C4-2B (cell line): Measurements from ENCODE around the gene BCL11B.
"Not testable (repeated sequence)": the region's sequence is repeated elsewhere in the genome, so short reads cannot be mapped to it uniquely, and the experiment has no call there.

Experiments
- H3K27ac ChIP-seq: fragments of 450-650 bp; 2 replicates; pipeline ENCODE4 v1.5.1; 2017
- CTCF ChIP-seq: fragments of 450-650 bp; conservative IDR thresholded peaks from 2 replicates; pipeline ENCODE4 v1.5.1; 2017; ENCODE audit warnings: mild to moderate bottlenecking
- ZFX ChIP-seq: fragments of 450-650 bp; IDR thresholded peaks from 2 replicates; pipeline ENCODE4 v1.6.1; 2017

Gene BCL11B

GRCh38 chr14:99229654-99230207, 42.3 kb downstream of the BCL11B start:
- H3K27ac ChIP-seq = no peak overlapping the region
- TF ChIP-seq CTCF = no peak
- TF ChIP-seq ZFX = no peak

- not testable (repeated sequence) for H3K27ac ChIP-seq
Observed at GRCh38 chr14:99228760-99229159, 43.2 kb downstream of the BCL11B start.

- H3K27ac ChIP-seq = peak overlapping the region; percentile 63
- TF ChIP-seq CTCF (no peak), ZFX (no peak)
Observed at GRCh38 chr14:99226687-99227086, 45.3 kb downstream of the BCL11B start.

GRCh38 chr14:99225436-99226203, 46.4 kb downstream of the BCL11B start:
- peak overlapping the region; percentile 63 for H3K27ac ChIP-seq
- TF ChIP-seq CTCF = no peak
- no peak for TF ChIP-seq ZFX

GRCh38 chr14:99224948-99225347, 47.0 kb downstream of the BCL11B start:
- no peak for TF ChIP-seq ZFX
- TF ChIP-seq CTCF = no peak
- no peak overlapping the region for H3K27ac ChIP-seq

- H3K27ac ChIP-seq = no peak overlapping the region
- no peak for TF ChIP-seq CTCF
- no peak for TF ChIP-seq ZFX
Observed at GRCh38 chr14:99224116-99224910, 47.7 kb downstream of the BCL11B start.

- TF ChIP-seq CTCF (no peak), ZFX (no peak)
- H3K27ac ChIP-seq = no peak overlapping the region
Observed at GRCh38 chr14:99221445-99221844, 50.6 kb downstream of the BCL11B start.
